OCI-LY3 (cell line): ENCODE measurements around the gene TBCK.

ENCODE experiments used
- EZH2phosphoT487 ChIP-seq: fragments of 200-600 bp; shearing (Covaris generic); IDR thresholded peaks from 2 replicates; pipeline ENCODE4 v1.6.1; 2018; ENCODE audit warnings: antibody characterized with exemption, mixed run types, low read depth
- TF ChIP-seq, protein P1 (sequence below): fragments of 200-600, 300-600 bp; sonication (generic); IDR thresholded peaks from 2 replicates; pipeline ENCODE4 v1.5.1; 2014; ENCODE audit warnings: antibody characterized with exemption, low read length, low read depth

DNA sequence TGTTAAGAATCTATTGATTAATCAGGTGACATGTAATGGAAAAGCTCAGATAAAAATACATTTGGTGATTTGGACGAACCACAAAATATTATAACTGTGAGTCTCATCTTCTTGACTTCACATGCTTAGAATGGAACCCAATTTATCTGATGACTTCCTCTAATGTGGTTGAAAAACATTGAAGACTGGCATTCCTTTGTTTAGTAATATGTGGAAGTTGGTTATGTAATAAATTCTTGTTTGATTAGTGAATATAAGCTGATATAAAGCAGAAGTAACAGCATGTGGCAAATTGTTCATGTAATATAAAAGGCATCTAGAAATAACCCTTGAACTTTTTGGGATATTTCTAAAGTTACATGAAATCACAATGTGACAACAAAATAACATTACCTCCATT, 42.9 kb upstream of the TBCK start:
- TF ChIP-seq, protein P1, sequence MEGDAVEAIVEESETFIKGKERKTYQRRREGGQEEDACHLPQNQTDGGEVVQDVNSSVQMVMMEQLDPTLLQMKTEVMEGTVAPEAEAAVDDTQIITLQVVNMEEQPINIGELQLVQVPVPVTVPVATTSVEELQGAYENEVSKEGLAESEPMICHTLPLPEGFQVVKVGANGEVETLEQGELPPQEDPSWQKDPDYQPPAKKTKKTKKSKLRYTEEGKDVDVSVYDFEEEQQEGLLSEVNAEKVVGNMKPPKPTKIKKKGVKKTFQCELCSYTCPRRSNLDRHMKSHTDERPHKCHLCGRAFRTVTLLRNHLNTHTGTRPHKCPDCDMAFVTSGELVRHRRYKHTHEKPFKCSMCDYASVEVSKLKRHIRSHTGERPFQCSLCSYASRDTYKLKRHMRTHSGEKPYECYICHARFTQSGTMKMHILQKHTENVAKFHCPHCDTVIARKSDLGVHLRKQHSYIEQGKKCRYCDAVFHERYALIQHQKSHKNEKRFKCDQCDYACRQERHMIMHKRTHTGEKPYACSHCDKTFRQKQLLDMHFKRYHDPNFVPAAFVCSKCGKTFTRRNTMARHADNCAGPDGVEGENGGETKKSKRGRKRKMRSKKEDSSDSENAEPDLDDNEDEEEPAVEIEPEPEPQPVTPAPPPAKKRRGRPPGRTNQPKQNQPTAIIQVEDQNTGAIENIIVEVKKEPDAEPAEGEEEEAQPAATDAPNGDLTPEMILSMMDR: no peak
- no peak for TF ChIP-seq EZH2phosphoT487
